HG03103 (cell line): ENCODE results near the gene MDM4.

Source experiments
- ATAC-seq: cut with Tn5 transposase; IDR thresholded peaks from one replicate; pipeline ENCODE4 v1.9.1; 2021; ENCODE audit warnings: low read depth; ENCODE audit not compliant: unreplicated experiment

Gene MDM4

GRCh38 chr1:204575221-204576190 lies 59.3 kb downstream of the MDM4 start:
- ATAC-seq = no peak

GRCh38 chr1:204576422-204576821 lies 60.2 kb downstream of the MDM4 start:
- no peak for ATAC-seq

- ATAC-seq = no peak
Observed at GRCh38 chr1:204577794-204578478, 61.7 kb downstream of the MDM4 start.

GRCh38 chr1:204578867-204579664 lies 62.9 kb downstream of the MDM4 start:
- peak; percentile 65 for ATAC-seq

GRCh38 chr1:204579681-204580080 lies 63.5 kb downstream of the MDM4 start:
- no peak for ATAC-seq

- no peak for ATAC-seq
Observed at GRCh38 chr1:204580862-204581261, 64.7 kb downstream of the MDM4 start.

DNA sequence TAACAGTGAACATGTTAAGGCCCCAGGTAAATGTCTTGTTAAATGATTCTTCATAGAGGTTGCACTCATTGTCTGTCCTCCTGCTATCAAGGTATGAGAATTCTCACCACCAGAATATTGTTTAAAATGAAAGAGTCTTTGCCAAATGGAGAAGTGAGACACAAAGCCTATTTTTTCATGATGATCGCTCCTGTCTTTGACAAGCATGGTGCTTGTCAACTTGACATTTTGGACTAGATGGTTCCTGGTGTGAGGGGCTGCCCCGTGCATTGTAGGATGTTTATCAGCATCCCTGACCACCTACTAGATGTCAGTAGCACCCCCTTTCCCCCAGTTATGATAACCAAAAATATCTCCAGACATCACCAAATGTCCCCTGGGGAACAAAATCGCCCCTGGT lies 65.6 kb downstream of the MDM4 start:
- no peak for ATAC-seq

DNA sequence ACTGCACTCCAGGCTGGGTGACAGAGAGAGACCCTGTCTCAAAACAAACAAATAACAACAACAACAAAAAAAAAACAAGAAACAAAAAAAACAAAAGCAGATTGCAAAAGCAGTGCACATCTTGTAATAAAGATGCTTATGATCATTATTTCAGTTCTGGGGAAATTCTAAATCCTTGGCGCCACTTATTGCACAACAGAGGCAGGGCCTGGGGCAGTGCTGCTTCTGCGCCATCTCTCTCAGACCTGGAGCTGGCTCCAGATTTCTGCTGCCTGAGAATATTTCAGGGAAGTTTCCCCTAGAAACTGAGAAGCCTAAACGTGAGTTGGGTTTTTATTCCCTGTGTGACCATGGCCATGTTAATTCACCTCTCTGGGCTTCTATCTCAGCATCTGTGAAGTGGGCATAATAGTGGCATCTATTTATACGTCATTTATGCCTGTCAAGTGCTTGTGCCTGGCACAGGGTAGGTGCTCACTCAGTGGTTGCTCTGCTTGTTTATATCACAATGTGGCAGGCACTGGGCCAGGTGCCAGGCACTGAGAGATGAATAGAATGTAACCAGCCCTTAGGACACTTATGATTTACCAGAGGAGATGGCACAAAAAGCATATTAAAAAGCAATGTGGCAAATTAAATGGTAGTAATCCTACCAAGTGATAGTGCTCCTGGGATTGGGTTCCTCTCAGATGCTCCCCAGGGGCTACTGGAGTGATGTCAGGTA lies 67.9 kb downstream of the MDM4 start:
- no peak for ATAC-seq

- ATAC-seq = no peak
Observed at GRCh38 chr1:204584699-204585372, 68.6 kb downstream of the MDM4 start.

- no peak for ATAC-seq
Observed at GRCh38 chr1:204587621-204588020, 71.4 kb downstream of the MDM4 start.

DNA sequence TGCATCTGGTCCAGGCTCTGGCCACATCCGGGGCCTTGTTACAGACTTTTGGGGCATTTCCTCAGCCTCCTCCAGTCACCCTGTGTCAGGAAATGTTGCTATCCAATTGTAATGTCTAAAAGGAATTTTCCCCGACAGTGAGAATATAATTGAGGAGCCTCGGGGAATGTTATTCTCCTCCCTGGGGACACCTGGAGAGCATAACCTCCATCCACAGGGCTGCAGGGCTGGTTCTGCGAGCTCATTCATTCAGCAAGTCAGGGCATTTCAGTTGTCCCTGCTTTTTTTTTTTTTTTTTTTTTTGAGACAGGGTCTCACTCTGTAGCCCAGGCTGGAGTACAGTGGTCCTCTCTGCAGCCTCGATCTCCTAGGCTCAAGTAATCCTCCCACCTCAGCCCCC lies 72.6 kb downstream of the MDM4 start:
- no peak for ATAC-seq

GRCh38 chr1:204589409-204590038 lies 73.3 kb downstream of the MDM4 start:
- no peak for ATAC-seq

DNA sequence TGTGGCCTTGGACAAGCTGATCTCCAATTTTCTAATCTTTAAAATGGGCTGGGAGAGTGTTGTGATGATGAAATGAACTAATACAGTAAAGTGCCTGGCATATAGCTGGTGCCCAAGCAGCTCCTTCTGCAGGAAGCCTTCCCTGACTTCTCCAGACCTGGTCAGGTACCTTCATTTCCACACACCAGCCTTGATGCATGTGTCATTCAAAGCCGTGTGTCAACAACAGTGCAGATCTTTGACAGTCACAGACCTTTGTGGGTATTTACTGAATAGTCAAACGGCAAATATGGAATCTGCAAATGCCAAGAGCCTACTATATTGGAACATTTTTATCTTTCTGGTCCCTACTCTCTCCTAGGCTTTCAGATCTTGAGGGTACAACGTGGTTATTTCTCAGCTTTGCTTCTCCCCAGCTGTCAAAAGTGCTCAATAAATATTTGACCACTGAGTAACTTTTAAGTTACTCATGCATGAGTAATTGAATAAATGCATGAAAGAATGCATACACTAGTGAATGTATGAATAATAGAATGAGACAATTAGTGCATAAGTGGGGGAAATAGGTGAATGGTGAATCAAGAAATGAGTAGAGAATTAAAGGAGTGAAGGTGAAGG lies 75.4 kb downstream of the MDM4 start:
- no peak for ATAC-seq

- ATAC-seq = no peak
Observed at GRCh38 chr1:204592246-204592948, 76.2 kb downstream of the MDM4 start.

DNA sequence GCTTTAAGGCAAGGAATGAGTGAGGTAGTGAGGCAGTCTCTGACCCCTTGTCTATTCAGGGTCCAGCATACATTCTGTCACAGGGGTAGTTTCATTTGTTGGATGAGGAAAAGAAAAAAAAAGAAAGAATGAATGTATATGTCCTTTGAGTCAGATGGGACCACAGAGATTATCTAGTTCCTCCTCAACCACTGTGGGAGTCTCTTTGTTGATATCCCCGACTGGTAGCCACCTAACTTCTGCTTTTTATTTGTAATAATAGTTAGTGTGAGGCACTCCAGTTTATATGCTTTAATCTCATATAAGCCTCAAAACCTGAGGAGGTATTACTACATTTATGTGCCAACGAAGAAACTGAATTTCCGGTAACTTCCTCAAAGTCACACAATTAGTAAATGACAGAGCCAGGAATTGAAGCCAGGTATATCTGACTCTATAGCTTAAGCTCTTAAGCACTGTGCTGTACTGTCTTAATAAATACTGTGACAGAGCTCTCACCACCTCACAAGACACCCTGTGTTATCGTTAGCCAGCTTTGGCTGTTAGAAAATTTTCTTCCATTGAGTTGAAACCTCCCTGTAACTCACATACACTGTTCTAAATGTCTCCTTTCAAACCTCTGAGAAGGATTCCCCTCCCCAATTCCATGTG lies 82.2 kb downstream of the MDM4 start:
- ATAC-seq = no peak

DNA sequence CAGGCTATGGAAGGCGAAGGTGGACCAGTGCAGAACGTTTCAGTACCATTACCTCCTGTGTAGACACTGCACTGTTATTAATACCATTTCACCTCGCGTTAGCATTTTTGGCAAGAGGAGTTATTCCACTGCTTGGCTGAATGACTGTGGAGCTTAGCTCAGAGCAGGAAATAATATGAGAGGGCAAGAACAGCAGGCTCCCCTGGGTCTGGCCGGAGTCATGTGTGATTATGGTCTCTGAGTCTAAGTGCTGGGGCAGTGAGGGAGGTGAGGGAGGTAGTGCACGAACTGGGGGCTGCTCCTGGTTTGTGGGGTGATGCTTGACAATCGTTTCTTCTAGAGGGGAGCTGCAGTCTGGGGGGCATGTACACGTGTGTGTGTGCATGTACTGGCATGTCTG lies 82.9 kb downstream of the MDM4 start:
- ATAC-seq = no peak

DNA sequence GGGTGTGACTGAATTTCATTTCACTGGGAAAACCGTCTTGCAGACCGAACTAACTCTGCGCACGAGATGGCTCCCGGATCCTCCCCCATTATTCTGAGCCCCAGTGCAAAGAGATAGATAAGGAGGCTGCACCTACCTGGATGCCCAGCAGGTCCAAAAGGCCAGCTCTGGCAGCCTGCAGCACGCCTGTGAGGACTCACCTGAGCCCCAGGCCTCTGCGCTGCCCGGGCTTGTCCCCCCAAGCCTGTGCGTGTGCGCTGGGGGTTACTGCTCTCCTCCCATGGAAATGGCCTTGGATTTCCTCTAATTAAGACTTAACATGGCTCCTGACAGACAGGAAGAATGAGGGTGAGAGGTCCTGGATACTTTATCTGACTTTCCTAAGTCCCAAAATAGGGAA lies 83.4 kb downstream of the MDM4 start:
- ATAC-seq = no peak

DNA sequence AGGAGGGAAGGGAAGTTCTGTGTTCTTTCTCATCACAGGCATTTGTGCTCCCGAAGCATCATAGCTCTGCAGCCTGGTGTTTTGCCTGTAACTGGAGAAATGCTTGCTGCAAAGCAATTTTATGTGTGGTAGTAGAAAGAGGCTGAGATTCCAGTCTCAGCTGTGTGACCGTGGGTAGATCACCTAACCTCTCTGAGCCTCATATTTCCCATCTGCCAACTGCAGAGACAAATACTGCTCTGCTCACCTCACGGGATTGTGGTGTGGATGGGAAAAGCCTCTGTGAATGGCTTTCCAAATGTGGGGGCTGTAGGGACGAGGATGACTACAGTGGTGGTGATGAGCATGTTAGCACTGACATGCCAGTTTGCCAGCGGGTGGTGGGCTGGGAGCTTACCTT lies 84.0 kb downstream of the MDM4 start:
- no peak for ATAC-seq
